PC-9 (cell line): ENCODE results near the gene C10orf120.

ENCODE experiments used
- CTCF ChIP-seq: fragments of 200-600 bp; sonication (generic); conservative IDR thresholded peaks from 2 replicates; pipeline ENCODE4 v1.6.1; 2017; ENCODE audit warnings: mixed run types, antibody characterized with exemption, mild to moderate bottlenecking, moderate library complexity
- EZH2 ChIP-seq: fragments of 200-600 bp; sonication (generic); IDR thresholded peaks from 2 replicates; pipeline ENCODE4 v1.8.0; 2017; ENCODE audit warnings: antibody characterized with exemption, low read depth

DNA sequence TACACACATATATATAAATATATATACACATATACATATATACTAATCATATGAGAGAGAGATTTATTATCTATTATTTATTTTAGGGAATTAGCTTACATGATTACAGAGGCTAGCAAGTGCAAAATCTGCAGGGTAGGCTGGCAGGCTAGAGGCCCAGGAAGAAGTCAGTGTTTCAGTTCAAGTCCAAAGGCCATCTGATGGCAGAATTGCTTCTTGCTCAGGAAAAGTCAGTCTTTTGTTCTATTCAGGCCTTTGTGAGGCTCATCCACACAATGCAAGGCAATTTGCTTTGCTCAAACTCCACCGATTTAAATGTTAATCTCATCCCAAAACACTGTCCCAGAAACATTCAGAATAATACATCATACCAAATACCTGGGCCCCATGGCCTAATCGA is 2.6 kb upstream of the C10orf120 start:
- TF ChIP-seq EZH2 (no peak), CTCF (no peak)
